Endothelial cell (in vitro differentiated cells): ENCODE data around the gene TMEM181. TPM values are rescaled to one million over a fixed set of nuclear protein-coding genes. Genes with fewer than 3 reads are reported as not detected.

Experiments
- DNase-seq: peaks from one replicate; pipeline ENCODE4 v3.0.0; 2021; ENCODE audit warnings: low spot score
- H3K27ac Mint-ChIP-seq: one replicate; pipeline ENCODE4 v1.8.0; 2021; ENCODE audit warnings: mixed read lengths, inconsistent platforms; ENCODE audit not compliant: unreplicated experiment
- H3K27me3 Mint-ChIP-seq: one replicate; pipeline ENCODE4 v1.8.0; 2021; ENCODE audit warnings: mild to moderate bottlenecking, moderate library complexity, mixed read lengths, inconsistent platforms; ENCODE audit not compliant: unreplicated experiment
- H3K36me3 Mint-ChIP-seq: one replicate; pipeline ENCODE4 v1.8.0; 2021; ENCODE audit warnings: mild to moderate bottlenecking, low read depth, mixed read lengths, inconsistent platforms; ENCODE audit not compliant: unreplicated experiment
- H3K4me1 Mint-ChIP-seq: one replicate; pipeline ENCODE4 v1.8.0; 2021; ENCODE audit warnings: mild to moderate bottlenecking, mixed read lengths, inconsistent platforms; ENCODE audit not compliant: unreplicated experiment
- H3K4me3 Mint-ChIP-seq: one replicate; pipeline ENCODE4 v1.8.0; 2021; ENCODE audit warnings: mild to moderate bottlenecking, mixed read lengths, inconsistent platforms; ENCODE audit not compliant: unreplicated experiment
- H3K9me3 Mint-ChIP-seq: one replicate; pipeline ENCODE4 v1.8.0; 2021; ENCODE audit warnings: mixed read lengths, inconsistent platforms; ENCODE audit not compliant: unreplicated experiment
- microRNA-seq: library from miRNA; unstranded; fragments of <30 nt; microRNA quantifications from one replicate; pipeline ENCODE4, GENCODE V29; 2020; ENCODE audit not compliant: unreplicated experiment
- total RNA-seq: library from RNA; stranded (reverse); fragmentation: NEBNext Ultra II Directional; extraction: Animal tissue kit (Norgen Biotek cat#: 25700); gene quantifications from one replicate; pipeline ENCODE4 v1.2.1, GENCODE V29; 2021; ENCODE audit not compliant: unreplicated experiment
- TF ChIP-seq, protein P1 (sequence below): fragments of 200-600 bp; sonication (generic); IDR thresholded peaks from one replicate; pipeline ENCODE4 v1.5.0; 2021; ENCODE audit warnings: antibody characterized with exemption; ENCODE audit not compliant: unreplicated experiment

The TMEM181 gene
- total RNA-seq, 1 donor from 2014 or later: 29.5 TPM

- TF ChIP-seq, protein P1, sequence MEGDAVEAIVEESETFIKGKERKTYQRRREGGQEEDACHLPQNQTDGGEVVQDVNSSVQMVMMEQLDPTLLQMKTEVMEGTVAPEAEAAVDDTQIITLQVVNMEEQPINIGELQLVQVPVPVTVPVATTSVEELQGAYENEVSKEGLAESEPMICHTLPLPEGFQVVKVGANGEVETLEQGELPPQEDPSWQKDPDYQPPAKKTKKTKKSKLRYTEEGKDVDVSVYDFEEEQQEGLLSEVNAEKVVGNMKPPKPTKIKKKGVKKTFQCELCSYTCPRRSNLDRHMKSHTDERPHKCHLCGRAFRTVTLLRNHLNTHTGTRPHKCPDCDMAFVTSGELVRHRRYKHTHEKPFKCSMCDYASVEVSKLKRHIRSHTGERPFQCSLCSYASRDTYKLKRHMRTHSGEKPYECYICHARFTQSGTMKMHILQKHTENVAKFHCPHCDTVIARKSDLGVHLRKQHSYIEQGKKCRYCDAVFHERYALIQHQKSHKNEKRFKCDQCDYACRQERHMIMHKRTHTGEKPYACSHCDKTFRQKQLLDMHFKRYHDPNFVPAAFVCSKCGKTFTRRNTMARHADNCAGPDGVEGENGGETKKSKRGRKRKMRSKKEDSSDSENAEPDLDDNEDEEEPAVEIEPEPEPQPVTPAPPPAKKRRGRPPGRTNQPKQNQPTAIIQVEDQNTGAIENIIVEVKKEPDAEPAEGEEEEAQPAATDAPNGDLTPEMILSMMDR: no peak
- Mint-ChIP-seq H3K9me3 (no peaks in the 10 kb centered on the region), H3K27ac (no peak overlapping the region), H3K4me3 (no peak overlapping the region), H3K4me1 (no peaks in the 10 kb centered on the region), H3K27me3 (no peaks in the 10 kb centered on the region), H3K36me3 (no peaks in the 10 kb centered on the region)
- DNase-seq: no peak
Observed at GRCh38 chr6:158680481-158680880, 120.6 kb downstream of the TMEM181 start.

- Mint-ChIP-seq H3K4me1 (peaks cover 2% of the 10 kb centered on the region), H3K27ac (no peak overlapping the region), H3K36me3 (no peaks in the 10 kb centered on the region), H3K27me3 (peaks cover 1% of the 10 kb centered on the region), H3K4me3 (no peak overlapping the region), H3K9me3 (no peaks in the 10 kb centered on the region)
- no peak for DNase-seq
- TF ChIP-seq, protein P1: no peak
Observed at GRCh38 chr6:158684311-158684710, 124.4 kb downstream of the TMEM181 start.

GRCh38 chr6:158684745-158685324 is 124.9 kb downstream of the TMEM181 start:
- no peaks in the 10 kb centered on the region for H3K36me3 Mint-ChIP-seq
- TF ChIP-seq, protein P1: no peak
- DNase-seq: no peak
- H3K9me3 Mint-ChIP-seq: no peaks in the 10 kb centered on the region
- no peak overlapping the region for H3K27ac Mint-ChIP-seq
- peaks cover 1% of the 10 kb centered on the region for H3K27me3 Mint-ChIP-seq
- H3K4me3 Mint-ChIP-seq: no peak overlapping the region
- peaks cover 2% of the 10 kb centered on the region for H3K4me1 Mint-ChIP-seq

Small RNA genes within 50 kb of the gene (microRNA-seq; reads per million reads assigned to microRNA genes)
- gene MIR7161: not detected

Other genes with a start within 250 kb of the TMEM181 start
- 117 TPM for gene TULP4, start 247.6 kb upstream of the TMEM181 start, total RNA-seq
- 115 TPM for gene DYNLT1, start 84.7 kb downstream of the TMEM181 start, total RNA-seq
- 0.77 TPM for gene SYTL3, start 90.0 kb downstream of the TMEM181 start, total RNA-seq